Progenitor cell of endocrine pancreas (in vitro differentiated cells): ENCODE results near the gene ZNF593. TPM values are rescaled to one million over a fixed set of nuclear protein-coding genes. Genes with fewer than 3 reads are reported as not detected.
A peak's percentile ranks its signal among the peaks of the same experiment; 100 is the strongest.

ENCODE experiments used
- DNase-seq: peaks from one replicate; pipeline ENCODE4 v3.0.0; 2021; ENCODE audit warnings: low spot score; ENCODE audit not compliant: unreplicated experiment
- H3K27ac Mint-ChIP-seq: 2 replicates; pipeline ENCODE4 v1.8.0; 2021; ENCODE audit warnings: mild to moderate bottlenecking, moderate library complexity, mixed read lengths
- H3K27me3 Mint-ChIP-seq: 2 replicates; pipeline ENCODE4 v1.8.0; 2021; ENCODE audit warnings: mixed read lengths
- H3K36me3 Mint-ChIP-seq: 2 replicates; pipeline ENCODE4 v1.8.0; 2022; ENCODE audit warnings: mixed read lengths; ENCODE audit not compliant: insufficient read depth
- H3K4me1 Mint-ChIP-seq: 2 replicates; pipeline ENCODE4 v1.8.0; 2021; ENCODE audit warnings: low read depth, mixed read lengths
- H3K4me3 Mint-ChIP-seq: 2 replicates; pipeline ENCODE4 v1.8.0; 2021; ENCODE audit warnings: low read depth, mild to moderate bottlenecking, moderate library complexity, mixed read lengths
- H3K9me3 Mint-ChIP-seq: 2 replicates; pipeline ENCODE4 v1.8.0; 2021; ENCODE audit warnings: low read depth, mixed read lengths
- total RNA-seq: library from RNA; stranded (reverse); gene quantifications from 2 replicates; pipeline ENCODE4 v1.2.1, GENCODE V29; 2021
- TF ChIP-seq, protein P1 (sequence below): fragments of 200-600 bp; sonication (generic); IDR thresholded peaks from one replicate; pipeline ENCODE4 v1.5.0; 2021; ENCODE audit warnings: antibody characterized with exemption, mild to moderate bottlenecking; ENCODE audit not compliant: unreplicated experiment

The ZNF593 gene
- total RNA-seq, 1 donor from 2014 or later, result 32.1 TPM

DNA sequence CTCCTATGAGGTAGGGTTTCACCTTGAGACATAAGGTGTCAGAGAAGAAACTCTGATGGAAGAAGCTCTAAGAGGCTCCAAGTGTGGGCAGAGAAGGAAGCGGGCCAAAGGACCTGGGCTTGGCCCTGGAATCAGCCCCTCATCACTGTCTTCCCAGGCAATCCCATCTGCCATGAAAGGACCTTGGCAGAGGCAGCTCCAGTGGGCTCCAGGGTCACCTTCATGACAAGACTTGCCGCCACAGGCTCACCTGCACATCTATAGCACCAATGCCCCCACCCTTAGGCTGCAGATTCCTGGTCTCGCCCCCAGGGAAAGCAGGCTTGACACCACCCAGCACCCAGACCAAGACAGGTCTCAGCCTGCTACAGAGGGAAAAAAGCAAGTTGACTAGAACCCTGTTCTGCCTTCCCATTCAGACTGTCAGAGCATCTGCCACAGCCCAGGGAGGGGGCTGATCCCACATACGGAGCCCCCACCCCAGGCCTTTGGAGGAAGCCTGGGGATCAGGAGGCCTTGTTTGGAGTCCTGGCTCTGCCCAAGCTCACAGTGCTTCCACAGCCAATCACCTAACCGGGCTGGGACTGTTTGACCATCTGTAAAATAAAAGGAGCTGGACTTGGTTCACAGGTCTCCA lies 11.3 kb upstream of the ZNF593 start:
- Mint-ChIP-seq H3K27ac (no peak overlapping the region), H3K36me3 (no peaks in the 10 kb centered on the region), H3K4me3 (no peak overlapping the region), H3K27me3 (peaks cover 54% of the 10 kb centered on the region), H3K4me1 (peaks cover 10% of the 10 kb centered on the region), H3K9me3 (no peaks in the 10 kb centered on the region)
- TF ChIP-seq, protein P1, sequence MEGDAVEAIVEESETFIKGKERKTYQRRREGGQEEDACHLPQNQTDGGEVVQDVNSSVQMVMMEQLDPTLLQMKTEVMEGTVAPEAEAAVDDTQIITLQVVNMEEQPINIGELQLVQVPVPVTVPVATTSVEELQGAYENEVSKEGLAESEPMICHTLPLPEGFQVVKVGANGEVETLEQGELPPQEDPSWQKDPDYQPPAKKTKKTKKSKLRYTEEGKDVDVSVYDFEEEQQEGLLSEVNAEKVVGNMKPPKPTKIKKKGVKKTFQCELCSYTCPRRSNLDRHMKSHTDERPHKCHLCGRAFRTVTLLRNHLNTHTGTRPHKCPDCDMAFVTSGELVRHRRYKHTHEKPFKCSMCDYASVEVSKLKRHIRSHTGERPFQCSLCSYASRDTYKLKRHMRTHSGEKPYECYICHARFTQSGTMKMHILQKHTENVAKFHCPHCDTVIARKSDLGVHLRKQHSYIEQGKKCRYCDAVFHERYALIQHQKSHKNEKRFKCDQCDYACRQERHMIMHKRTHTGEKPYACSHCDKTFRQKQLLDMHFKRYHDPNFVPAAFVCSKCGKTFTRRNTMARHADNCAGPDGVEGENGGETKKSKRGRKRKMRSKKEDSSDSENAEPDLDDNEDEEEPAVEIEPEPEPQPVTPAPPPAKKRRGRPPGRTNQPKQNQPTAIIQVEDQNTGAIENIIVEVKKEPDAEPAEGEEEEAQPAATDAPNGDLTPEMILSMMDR, result no peak
- no peak for DNase-seq

DNA sequence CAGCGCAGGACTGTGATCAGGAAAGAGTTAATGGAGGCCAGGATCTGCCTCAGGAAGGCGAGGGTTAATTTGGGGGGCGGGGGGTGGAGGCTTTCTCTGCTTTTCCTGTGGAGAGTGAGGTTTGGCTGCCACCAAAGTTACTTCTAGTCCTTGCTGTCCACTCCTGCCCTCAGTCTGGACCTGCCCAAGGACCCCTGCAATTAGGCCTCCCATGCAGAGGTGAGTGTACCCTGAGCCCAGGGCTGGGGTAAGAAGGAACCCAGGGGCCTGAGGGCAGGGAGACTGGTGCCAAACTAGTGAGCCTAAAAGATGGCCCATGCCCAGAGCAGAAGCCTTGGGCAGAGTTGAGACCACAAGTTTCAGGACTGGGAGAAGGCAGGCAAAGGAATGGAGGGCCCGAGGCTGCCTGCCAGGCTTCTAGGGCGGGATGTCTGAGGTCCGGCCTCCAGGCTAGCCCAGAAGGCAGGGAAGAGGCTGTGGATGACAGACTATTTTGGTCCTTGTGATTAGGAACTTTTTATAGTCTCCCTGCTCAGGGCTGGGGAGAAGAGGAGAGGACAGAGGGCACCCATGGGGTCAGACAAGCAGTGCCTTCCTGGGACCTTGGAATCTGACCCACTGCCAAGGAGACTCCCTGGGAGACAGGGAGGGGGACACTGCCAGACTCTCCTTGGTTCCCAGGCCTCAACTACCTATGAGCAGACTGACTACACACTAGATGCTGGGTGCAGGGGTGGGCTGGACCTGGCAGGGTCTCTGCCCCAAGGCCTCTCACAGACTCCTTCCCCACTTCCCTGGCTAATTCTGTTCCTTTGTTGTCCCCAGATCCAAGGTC lies 10.6 kb upstream of the ZNF593 start, which contains the start of gene FAM110D:
FAM110D (plus strand) TSS at position 172 of the 835 bp plus-strand sequence. CDS start 2,213 bp downstream, outside the sequence.
- TF ChIP-seq, protein P1, result no peak
- Mint-ChIP-seq H3K4me1 (peaks cover 10% of the 10 kb centered on the region), H3K27ac (no peak within 1 kb of the TSS), H3K27me3 (peaks cover 52% of the 10 kb centered on the region), H3K9me3 (no peaks in the 10 kb centered on the region), H3K36me3 (no peaks in the 10 kb centered on the region), H3K4me3 (no peak within 1 kb of the TSS)
- no peak for DNase-seq

DNA sequence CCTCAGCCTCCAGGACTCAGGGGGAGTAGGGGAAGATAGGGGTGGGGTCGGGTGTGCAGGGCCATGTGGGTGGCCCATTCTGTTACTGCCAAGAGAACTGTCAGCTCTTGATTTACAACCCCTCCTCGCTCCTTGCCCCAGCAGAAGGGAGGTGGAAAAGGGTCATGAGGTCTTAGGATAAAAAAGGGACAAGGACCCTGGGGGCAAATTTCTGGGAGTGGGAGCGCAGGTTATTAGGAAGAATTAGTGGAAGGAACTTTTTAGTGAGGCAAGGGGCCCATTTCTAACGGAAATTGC lies 10.0 kb upstream of the ZNF593 start:
- H3K9me3 Mint-ChIP-seq, result no peaks in the 10 kb centered on the region
- H3K4me1 Mint-ChIP-seq, result peaks cover 12% of the 10 kb centered on the region
- no peak overlapping the region for H3K4me3 Mint-ChIP-seq
- no peak for DNase-seq
- H3K27ac Mint-ChIP-seq, result no peak overlapping the region
- peaks cover 47% of the 10 kb centered on the region for H3K27me3 Mint-ChIP-seq
- TF ChIP-seq, protein P1, result no peak
- H3K36me3 Mint-ChIP-seq, result no peaks in the 10 kb centered on the region

DNA sequence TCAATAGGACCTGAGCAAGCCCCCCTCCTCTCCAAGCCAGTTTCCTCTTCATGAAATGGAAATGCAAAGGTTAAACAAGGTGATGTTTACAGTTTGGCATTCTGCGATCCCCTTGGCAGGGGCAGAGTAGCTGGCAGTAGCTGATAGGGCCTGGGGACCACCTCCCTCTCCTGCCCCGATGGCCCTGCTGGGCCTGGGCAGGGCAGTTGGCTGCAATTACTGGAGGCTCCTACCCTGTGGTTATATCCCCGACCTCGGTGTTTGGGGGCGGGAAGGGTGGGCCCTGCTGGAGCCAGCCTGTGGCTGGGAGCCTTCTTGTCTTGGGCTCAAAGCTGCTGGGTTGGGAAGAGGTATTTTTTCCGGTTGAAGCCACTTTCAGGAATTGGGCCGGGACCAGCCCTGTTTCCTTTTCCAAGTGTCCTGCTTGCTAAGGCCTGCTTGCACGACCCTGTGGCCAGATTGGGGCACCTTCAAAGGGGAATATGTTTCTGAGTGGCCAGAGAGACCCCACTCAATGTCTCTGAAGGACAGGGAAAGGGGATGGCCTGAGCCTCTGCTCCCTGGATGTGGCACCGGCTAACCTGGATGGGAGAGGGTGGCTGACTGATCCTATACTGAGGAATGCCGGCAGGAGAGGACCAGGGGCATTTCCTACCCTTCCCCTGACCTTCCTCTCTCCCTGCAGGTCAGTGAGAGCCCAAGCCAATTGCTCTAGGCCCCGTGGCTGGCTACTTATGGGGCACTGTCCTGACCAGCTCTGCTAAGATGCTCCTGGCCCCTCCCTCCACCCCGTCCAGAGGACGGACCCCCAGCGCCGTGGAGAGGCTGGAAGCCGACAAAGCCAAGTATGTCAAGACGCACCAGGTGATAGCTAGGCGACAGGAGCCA lies 8.9 kb upstream of the ZNF593 start:
- Mint-ChIP-seq H3K27ac (no peak overlapping the region), H3K27me3 (peaks cover 36% of the 10 kb centered on the region), H3K4me1 (peaks cover 17% of the 10 kb centered on the region), H3K9me3 (no peaks in the 10 kb centered on the region), H3K4me3 (peak overlapping the region; percentile 67), H3K36me3 (no peaks in the 10 kb centered on the region)
- DNase-seq, result no peak
- TF ChIP-seq, protein P1, result no peak
